HepG2 (cell line): Measurements from ENCODE around the gene CCDC57. TPM values are rescaled to one million over a fixed set of nuclear protein-coding genes. Genes with fewer than 3 reads are reported as not detected.

Experiments
- ATAC-seq: fragments of 200-7000 bp; cut with Tn5 transposase; 3 replicates; pipeline ENCODE4 v1.9.1; 2020; ENCODE audit warnings: mild to moderate bottlenecking, moderate library complexity
- BruUV-seq: library from RNA; stranded (reverse); fragments of 400-500 nt; replicated peaks from 2 replicates; lab custom pipeline; 2021; lab: Mats Ljungman, UMichigan
- CTCF ChIA-PET: fragments of 300-600 bp; formaldehyde crosslinking; extraction: SDS; loops from one replicate; lab custom pipeline; 2021; ENCODE audit warnings: low total read pairs, inconsistent platforms, low intra/inter-chr PET ratio; lab: Yijun Ruan, JAX
- POLR2A ChIA-PET: fragments of 350-600 bp; sonication (Branson Sonifier 250); formaldehyde crosslinking; loops from one replicate; lab custom pipeline; 2020; ENCODE audit warnings: antibody characterized with exemption, inconsistent platforms; lab: Yijun Ruan, JAX
- DNase-seq: peaks from one replicate; pipeline ENCODE4 v3.0.0-alpha.2; 2015; ENCODE audit warnings: low spot score
- FAIRE-seq: peaks from 3 replicates; lab custom pipeline; 2011; peaks lifted over from hg19 to GRCh38; lab: Jason Lieb, UNC
- H2AFZ ChIP-seq: one replicate; pipeline ENCODE4 v1.6.1; 2011; ENCODE audit warnings: low read length, inconsistent platforms
- H3K27ac ChIP-seq: fragments of 300-600 bp; 3 replicates; pipeline ENCODE4 v1.8.0; 2011; ENCODE audit warnings: mixed run types, mild to moderate bottlenecking, mixed read lengths, low read length, inconsistent platforms; ENCODE audit not compliant: insufficient read depth; ENCODE audit errors: extremely low read length
- H3K27me3 ChIP-seq, 2 experiments: fragments of 200-600 bp in 1 of 2; 2 replicates in 1 of 2; 3 replicates in 1 of 2; pipeline versions ENCODE4 v1.6.0 to v1.8.0; 2011; ENCODE audit warnings: low read length in 2 of 2, mild to moderate bottlenecking in 2 of 2, moderate library complexity in 2 of 2, inconsistent platforms in 1 of 2; ENCODE audit not compliant: insufficient read depth in 2 of 2, control insufficient read depth in 1 of 2
- H3K36me3 ChIP-seq, 2 experiments: fragments of 200-600 bp in 1 of 2; replicated peaks in 1 of 2; 2 replicates in 1 of 2; 3 replicates in 1 of 2; pipeline versions ENCODE4 v1.5.1 to v1.8.0; 2011; ENCODE audit warnings: low read length in 2 of 2, inconsistent platforms in 1 of 2; ENCODE audit not compliant: insufficient read depth in 2 of 2, control insufficient read depth in 1 of 2
- H3K4me1 ChIP-seq: 2 replicates; pipeline ENCODE4 v1.5.1; 2012; ENCODE audit warnings: low read length, inconsistent platforms; ENCODE audit not compliant: insufficient read depth
- H3K4me2 ChIP-seq: 2 replicates; pipeline ENCODE4 v1.6.0; 2011; ENCODE audit warnings: low read depth, low read length, inconsistent platforms
- H3K4me3 ChIP-seq, 3 experiments: fragments of 200-600 bp in 1 of 3; sonication (generic), shearing (Covaris generic) in 1 of 3; replicated peaks in 1 of 3; 2 replicates each; pipeline ENCODE4 v1.5.1; 2011 to 2016; ENCODE audit warnings: low read length in 3 of 3, inconsistent platforms in 2 of 3, low read depth in 2 of 3, mild to moderate bottlenecking in 2 of 3, control low read depth in 1 of 3, mixed read lengths in 1 of 3; ENCODE audit not compliant: insufficient read depth in 1 of 3
- H3K79me2 ChIP-seq: one replicate; pipeline ENCODE4 v1.6.1; 2011; ENCODE audit warnings: low read length, inconsistent platforms; ENCODE audit not compliant: insufficient read depth
- H3K9ac ChIP-seq: 2 replicates; pipeline ENCODE4 v1.6.0; 2011; ENCODE audit warnings: mild to moderate bottlenecking, low read depth, low read length, inconsistent platforms; ENCODE audit not compliant: insufficient read depth
- H3K9me3 ChIP-seq: 2 replicates; pipeline ENCODE4 v1.5.1; 2012; ENCODE audit warnings: mild to moderate bottlenecking, low read length
- H4K20me1 ChIP-seq: 2 replicates; pipeline ENCODE4 v1.6.0; 2011; ENCODE audit warnings: inconsistent platforms, mild to moderate bottlenecking, low read length, moderate library complexity; ENCODE audit not compliant: insufficient read depth
- HNRNPL ChIP-seq: fragments of 200-400 bp; formaldehyde crosslinking; IDR thresholded peaks from 2 replicates; pipeline ENCODE4 v1.6.1; 2017; ENCODE audit warnings: mild to moderate bottlenecking, low read depth, low read length
- LCORL ChIP-seq, 2 experiments: fragments of 450-650 bp in 1 of 2; sonication (generic) in 1 of 2; formaldehyde crosslinking in 1 of 2; IDR thresholded peaks; 2 replicates each; pipeline versions ENCODE4 v1.5.0 to v1.6.1; 2017 to 2020; ENCODE audit warnings: antibody characterized with exemption in 1 of 2, missing genetic modification reagents in 1 of 2
- MIER2 ChIP-seq: IDR thresholded peaks from 2 replicates; pipeline ENCODE4 v1.6.1; 2016; ENCODE audit warnings: missing biosample characterization, missing genetic modification reagents
- RBFOX2 ChIP-seq: fragments of 200-400 bp; formaldehyde crosslinking; IDR thresholded peaks from 2 replicates; pipeline ENCODE4 v1.6.1; 2017; ENCODE audit warnings: low read depth, mild to moderate bottlenecking, low read length
- RBM22 ChIP-seq: fragments of 200-400 bp; formaldehyde crosslinking; optimal IDR thresholded peaks from 2 replicates; pipeline ENCODE3; 2017; ENCODE audit warnings: mild to moderate bottlenecking, low read length, moderate library complexity
- RCOR2 ChIP-seq: IDR thresholded peaks from 2 replicates; pipeline ENCODE4 v1.6.1; 2016; ENCODE audit warnings: missing biosample characterization, missing genetic modification reagents
- RFXANK ChIP-seq: IDR thresholded peaks from 2 replicates; pipeline ENCODE4 v1.6.1; 2016
- SIX1 ChIP-seq: sonication (generic); formaldehyde crosslinking; IDR thresholded peaks from 2 replicates; pipeline ENCODE4 v1.4.0; 2020; ENCODE audit warnings: missing genetic modification reagents, borderline replicate concordance
- STAT5B ChIP-seq: sonication (generic); formaldehyde crosslinking; IDR thresholded peaks from 2 replicates; pipeline ENCODE4 v1.4.0; 2020; ENCODE audit warnings: missing genetic modification reagents
- TBX2 ChIP-seq: sonication (generic); formaldehyde crosslinking; IDR thresholded peaks from 2 replicates; pipeline ENCODE4 v1.5.0; 2020; ENCODE audit warnings: missing genetic modification reagents, mild to moderate bottlenecking, borderline replicate concordance
- ZBTB38 ChIP-seq: sonication (generic); formaldehyde crosslinking; IDR thresholded peaks from 2 replicates; pipeline ENCODE4 v1.5.1; 2020; ENCODE audit warnings: mild to moderate bottlenecking, missing genetic modification reagents
- ZFX ChIP-seq: sonication (generic); formaldehyde crosslinking; IDR thresholded peaks from 2 replicates; pipeline ENCODE4 v1.4.0; 2020; ENCODE audit warnings: mild to moderate bottlenecking, low read depth, missing genetic modification reagents, moderate library complexity
- ZNF160 ChIP-seq: sonication (generic); formaldehyde crosslinking; IDR thresholded peaks from 2 replicates; pipeline ENCODE4 v1.8.0; 2022; ENCODE audit warnings: mild to moderate bottlenecking, inconsistent platforms, missing genetic modification reagents
- ZNF550 ChIP-seq: sonication (generic); formaldehyde crosslinking; IDR thresholded peaks from 2 replicates; pipeline ENCODE4 v1.4.0; 2020; ENCODE audit warnings: mild to moderate bottlenecking, missing genetic modification reagents, borderline replicate concordance
- ZNF790 ChIP-seq: sonication (generic); formaldehyde crosslinking; IDR thresholded peaks from 2 replicates; pipeline ENCODE4 v1.8.0; 2022; ENCODE audit warnings: missing genetic modification reagents, mild to moderate bottlenecking, borderline replicate concordance
- ZSCAN12 ChIP-seq: sonication (generic); formaldehyde crosslinking; IDR thresholded peaks from 2 replicates; pipeline ENCODE4 v1.9.0; 2021; ENCODE audit warnings: mild to moderate bottlenecking, missing genetic modification reagents
- WGBS: methylation state at CpG from one replicate; pipeline ENCODE4 v1.1.6; 2017; ENCODE audit warnings: low lambda C conversion rate; 5-methylcytosine and 5-hydroxymethylcytosine counted together
- in situ Hi-C: cut with HindIII; loops from 2 replicates; pipeline ENCODE4 v1.10.0; 2017; ENCODE audit warnings: low pct_unique_long_range_greater_than_20kb; ENCODE audit not compliant: extremely low pct_ligation_motif_present
- intact Hi-C: fragments of 100-400 bp; cut with micrococcal nuclease; formaldehyde crosslinking; loops from one replicate; pipeline ENCODE4 v1.10.0; 2022; ENCODE audit not compliant: unreplicated experiment
- polyA plus RNA-seq, 8 experiments: library from polyadenylated mRNA; depleted of rRNA in 3 of 8; stranded (reverse) in 7 of 8; unstranded in 1 of 8; fragments of >200 nt; fragmentation: Illumina TruSeq in 4 of 8; extraction: Trizol in 4 of 8; gene quantifications; 2 replicates each; pipeline versions ENCODE4 v1.2.1 to v1.2.3, GENCODE V29; 2011 to 2016; ENCODE audit warnings: low read depth in 4 of 8, missing spikeins in 1 of 8, mixed read lengths in 1 of 8; ENCODE audit not compliant: insufficient read depth in 1 of 8
- total RNA-seq, 5 experiments: library from RNA; depleted of rRNA; stranded (reverse); fragments of >200 nt; fragmentation: Illumina TruSeq; extraction: Trizol; gene quantifications; 2 replicates each; pipeline ENCODE4 v1.2.3, GENCODE V29; 2016; ENCODE audit warnings: low read depth in 1 of 5
- TF ChIP-seq, protein P1 (sequence below): sonication (generic); formaldehyde crosslinking; IDR thresholded peaks from 2 replicates; pipeline ENCODE4 v1.8.0; 2022; ENCODE audit warnings: missing genetic modification reagents, mild to moderate bottlenecking, inconsistent platforms, borderline replicate concordance
- TF ChIP-seq, protein P2 (sequence below): sonication (generic); formaldehyde crosslinking; IDR thresholded peaks from 2 replicates; pipeline ENCODE4 v1.5.1; 2020; ENCODE audit warnings: missing genetic modification reagents, mild to moderate bottlenecking, borderline replicate concordance
- TF ChIP-seq, protein P3 (sequence below): sonication (generic); formaldehyde crosslinking; IDR thresholded peaks from 2 replicates; pipeline ENCODE4 v1.4.0; 2020; ENCODE audit warnings: mild to moderate bottlenecking, missing genetic modification reagents

Gene CCDC57
- total and polyA plus RNA-seq, 2 of the 13 experiments (the other 11 are each of a cell fraction or from before 2014, with no cell fraction given), result 59.3 to 59.9 TPM

DNA sequence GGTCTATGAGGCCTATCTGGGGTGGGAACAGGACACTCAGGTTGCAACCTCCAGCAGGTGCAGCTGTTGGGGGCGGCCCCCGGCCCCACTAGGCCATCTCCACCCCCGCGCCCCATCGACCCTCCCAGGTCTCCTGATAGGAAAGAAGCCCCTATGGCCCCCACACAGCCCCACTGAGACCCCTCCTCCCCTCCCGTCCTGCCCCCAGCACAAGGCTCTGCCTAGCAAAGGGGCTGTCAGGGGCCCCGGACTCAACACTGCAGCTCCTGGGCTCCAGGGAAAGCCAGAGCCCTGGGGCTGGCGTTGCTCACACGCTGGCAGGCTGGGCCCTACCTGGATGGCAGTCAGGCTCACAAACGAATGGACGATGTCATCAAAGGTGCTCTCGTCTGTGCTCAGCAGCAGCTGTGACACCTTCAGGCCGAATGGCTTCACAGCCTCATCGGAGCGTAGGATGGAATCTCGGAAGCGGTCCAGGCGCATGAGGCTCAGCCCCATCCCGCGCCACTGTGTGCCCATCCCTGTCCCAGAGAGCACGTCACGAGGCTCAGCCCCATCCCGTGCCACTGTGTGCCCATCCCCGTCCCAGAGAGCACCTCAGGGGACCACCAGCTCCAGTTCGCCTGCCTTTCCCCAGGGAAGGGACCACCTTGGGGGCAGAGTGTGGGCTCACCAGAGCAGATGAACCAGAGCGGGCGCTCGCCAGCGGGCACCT lies 121.9 kb downstream of the CCDC57 start:
- ChIA-PET CTCF (no interaction called here), POLR2A (no interaction called here)
- intact Hi-C loops, result loop anchor here (10.0 kb wide), 1 partner anchor 116 kb away; the partner anchor contains the start of gene ASPSCR1
- Histone ChIP-seq H4K20me1 (peaks cover 82% of the 10 kb centered on the region), H3K79me2 (peaks cover 49% of the 10 kb centered on the region), H3K4me2 (no peak overlapping the region), H3K27ac (no peak overlapping the region), H2AFZ (no peak overlapping the region), H3K4me3 (no peak overlapping the region), H3K27me3 (no peaks in the 10 kb centered on the region), H3K36me3 (peaks cover 81 to 95% of the 10 kb centered on the region in 2 experiments), H3K9ac (no peak overlapping the region), H3K4me1 (peaks cover 26% of the 10 kb centered on the region), H3K9me3 (no peaks in the 10 kb centered on the region)
- FAIRE-seq (no peak), DNase-seq (no peak), ATAC-seq (no peak)
- WGBS, result 97% methylated on average over 22 of the region's 29 CpGs
- in situ Hi-C loops, result no loop called here
- BruUV-seq, result no TSS peak
- no peak for TF ChIP-seq SIX1 (CRISPR knock-in tag)
- TF ChIP-seq STAT5B (CRISPR knock-in tag), result no peak
- TF ChIP-seq RFXANK (CRISPR knock-in tag), result no peak
- peak; percentile 93 for TF ChIP-seq RBM22
- no peak for TF ChIP-seq TBX2 (CRISPR knock-in tag)
- no peak for TF ChIP-seq ZSCAN12 (CRISPR knock-in tag)
- TF ChIP-seq, protein P1, sequence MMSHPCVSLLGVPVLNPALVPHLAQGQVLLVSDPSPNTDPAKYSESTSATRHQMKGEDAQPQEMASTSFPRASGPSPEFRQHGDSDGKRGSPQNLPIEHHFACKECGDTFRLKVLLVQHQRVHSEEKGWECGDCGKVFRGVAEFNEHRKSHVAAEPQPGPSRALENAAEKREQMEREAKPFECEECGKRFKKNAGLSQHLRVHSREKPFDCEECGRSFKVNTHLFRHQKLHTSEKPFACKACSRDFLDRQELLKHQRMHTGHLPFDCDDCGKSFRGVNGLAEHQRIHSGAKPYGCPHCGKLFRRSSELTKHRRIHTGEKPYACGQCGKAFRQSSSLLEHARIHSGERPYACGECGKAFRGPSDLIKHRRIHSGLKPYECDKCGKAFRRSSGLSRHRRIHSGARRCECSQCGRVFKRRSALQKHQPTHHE (CRISPR knock-in tag), result no peak
- no peak for TF ChIP-seq RCOR2 (CRISPR knock-in tag)
- no peak for TF ChIP-seq RBFOX2
- peak; percentile 66 for TF ChIP-seq HNRNPL
- TF ChIP-seq, protein P2, sequence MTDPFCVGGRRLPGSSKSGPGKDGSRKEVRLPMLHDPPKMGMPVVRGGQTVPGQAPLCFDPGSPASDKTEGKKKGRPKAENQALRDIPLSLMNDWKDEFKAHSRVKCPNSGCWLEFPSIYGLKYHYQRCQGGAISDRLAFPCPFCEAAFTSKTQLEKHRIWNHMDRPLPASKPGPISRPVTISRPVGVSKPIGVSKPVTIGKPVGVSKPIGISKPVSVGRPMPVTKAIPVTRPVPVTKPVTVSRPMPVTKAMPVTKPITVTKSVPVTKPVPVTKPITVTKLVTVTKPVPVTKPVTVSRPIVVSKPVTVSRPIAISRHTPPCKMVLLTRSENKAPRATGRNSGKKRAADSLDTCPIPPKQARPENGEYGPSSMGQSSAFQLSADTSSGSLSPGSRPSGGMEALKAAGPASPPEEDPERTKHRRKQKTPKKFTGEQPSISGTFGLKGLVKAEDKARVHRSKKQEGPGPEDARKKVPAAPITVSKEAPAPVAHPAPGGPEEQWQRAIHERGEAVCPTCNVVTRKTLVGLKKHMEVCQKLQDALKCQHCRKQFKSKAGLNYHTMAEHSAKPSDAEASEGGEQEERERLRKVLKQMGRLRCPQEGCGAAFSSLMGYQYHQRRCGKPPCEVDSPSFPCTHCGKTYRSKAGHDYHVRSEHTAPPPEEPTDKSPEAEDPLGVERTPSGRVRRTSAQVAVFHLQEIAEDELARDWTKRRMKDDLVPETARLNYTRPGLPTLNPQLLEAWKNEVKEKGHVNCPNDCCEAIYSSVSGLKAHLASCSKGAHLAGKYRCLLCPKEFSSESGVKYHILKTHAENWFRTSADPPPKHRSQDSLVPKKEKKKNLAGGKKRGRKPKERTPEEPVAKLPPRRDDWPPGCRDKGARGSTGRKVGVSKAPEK (CRISPR knock-in tag), result no peak
- 0 out of 2 replicates have a peak, but pooled peaks have one; percentile 30 for TF ChIP-seq ZNF160
- no peak for TF ChIP-seq MIER2 (CRISPR knock-in tag)
- TF ChIP-seq ZNF550, result no peak
- 0 out of 2 replicates have a peak, but pooled peaks have one; percentile 33 for TF ChIP-seq ZFX (CRISPR knock-in tag)
- TF ChIP-seq LCORL (IDR thresholded peaks at IDR 0.05), result no peak
- TF ChIP-seq LCORL (CRISPR knock-in tag; IDR thresholded peaks at IDR 0.05), result no peak
- 0 out of 2 replicates have a peak, but pooled peaks have one; percentile 2 for TF ChIP-seq ZBTB38 (CRISPR knock-in tag)
- no peak for TF ChIP-seq ZNF790
- TF ChIP-seq, protein P3, sequence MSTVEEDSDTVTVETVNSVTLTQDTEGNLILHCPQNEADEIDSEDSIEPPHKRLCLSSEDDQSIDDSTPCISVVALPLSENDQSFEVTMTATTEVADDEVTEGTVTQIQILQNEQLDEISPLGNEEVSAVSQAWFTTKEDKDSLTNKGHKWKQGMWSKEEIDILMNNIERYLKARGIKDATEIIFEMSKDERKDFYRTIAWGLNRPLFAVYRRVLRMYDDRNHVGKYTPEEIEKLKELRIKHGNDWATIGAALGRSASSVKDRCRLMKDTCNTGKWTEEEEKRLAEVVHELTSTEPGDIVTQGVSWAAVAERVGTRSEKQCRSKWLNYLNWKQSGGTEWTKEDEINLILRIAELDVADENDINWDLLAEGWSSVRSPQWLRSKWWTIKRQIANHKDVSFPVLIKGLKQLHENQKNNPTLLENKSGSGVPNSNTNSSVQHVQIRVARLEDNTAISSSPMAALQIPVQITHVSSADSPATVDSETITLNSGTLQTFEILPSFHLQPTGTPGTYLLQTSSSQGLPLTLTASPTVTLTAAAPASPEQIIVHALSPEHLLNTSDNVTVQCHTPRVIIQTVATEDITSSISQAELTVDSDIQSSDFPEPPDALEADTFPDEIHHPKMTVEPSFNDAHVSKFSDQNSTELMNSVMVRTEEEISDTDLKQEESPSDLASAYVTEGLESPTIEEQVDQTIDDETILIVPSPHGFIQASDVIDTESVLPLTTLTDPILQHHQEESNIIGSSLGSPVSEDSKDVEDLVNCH, result no peak
